T-helper 2 cell treated with Interferon-gamma antibody and Interleukin-4, amounts not matched to agents 100 ng/mL and 5 ng/mL, for 36 hours (primary cell): ENCODE results near the gene FBLN2. TPM values are rescaled to one million over a fixed set of nuclear protein-coding genes. Genes with fewer than 3 reads are reported as not detected.
"Not testable (repeated sequence)": the region's sequence is repeated elsewhere in the genome, so short reads cannot be mapped to it uniquely, and the experiment has no call there.

ENCODE experiments used
- intact Hi-C: fragments of 100-400 bp; cut with micrococcal nuclease; formaldehyde crosslinking; loops from one replicate; pipeline ENCODE4 v1.15.1; 2023
- total RNA-seq: library from RNA; stranded (reverse); gene quantifications from 2 replicates; pipeline ENCODE4 v1.2.3, GENCODE V29; 2022

FBLN2 gene
- total RNA-seq, 1 donor from 2014 or later: not detected

GRCh38 chr3:13513913-13514517 lies 34.9 kb upstream of the FBLN2 start:
- intact Hi-C loops: no loop called here

DNA sequence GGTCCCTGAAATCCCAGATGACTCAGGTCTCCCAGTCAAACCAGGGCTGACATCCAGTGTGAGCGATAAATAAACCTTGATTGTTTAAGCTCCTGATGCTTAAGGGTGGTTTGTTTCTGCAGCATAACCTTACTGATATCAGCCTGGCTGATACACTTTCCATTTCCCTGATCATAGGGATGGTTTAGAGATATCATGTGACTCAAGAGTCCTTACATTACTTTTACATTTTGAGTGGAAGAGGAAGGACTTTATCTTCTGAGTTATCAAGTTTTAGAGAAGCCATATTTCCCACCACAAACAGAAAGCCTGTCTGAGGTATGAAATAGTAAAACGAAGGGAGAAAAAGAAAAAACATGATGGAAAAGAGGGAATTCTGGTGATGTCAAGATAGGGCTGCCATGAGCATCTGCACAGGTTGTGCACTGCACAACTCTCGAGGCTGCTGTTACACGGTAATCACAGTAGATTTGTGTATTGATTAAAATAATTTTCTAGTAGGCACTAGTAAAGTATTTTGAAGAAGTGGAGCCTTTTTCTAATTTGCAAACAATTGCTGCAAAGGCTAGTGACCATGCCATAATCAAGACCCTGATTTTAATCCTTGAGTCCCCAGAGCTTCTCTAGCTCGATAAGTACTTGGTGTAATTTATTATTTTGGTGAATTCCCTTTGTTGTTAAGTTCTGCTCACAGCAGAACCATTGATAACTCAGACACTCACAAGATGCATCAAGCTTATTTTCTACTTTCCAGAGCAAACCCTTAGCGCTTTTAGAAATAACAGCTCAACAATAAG lies 34.1 kb upstream of the FBLN2 start:
- intact Hi-C loops: no loop called here

DNA sequence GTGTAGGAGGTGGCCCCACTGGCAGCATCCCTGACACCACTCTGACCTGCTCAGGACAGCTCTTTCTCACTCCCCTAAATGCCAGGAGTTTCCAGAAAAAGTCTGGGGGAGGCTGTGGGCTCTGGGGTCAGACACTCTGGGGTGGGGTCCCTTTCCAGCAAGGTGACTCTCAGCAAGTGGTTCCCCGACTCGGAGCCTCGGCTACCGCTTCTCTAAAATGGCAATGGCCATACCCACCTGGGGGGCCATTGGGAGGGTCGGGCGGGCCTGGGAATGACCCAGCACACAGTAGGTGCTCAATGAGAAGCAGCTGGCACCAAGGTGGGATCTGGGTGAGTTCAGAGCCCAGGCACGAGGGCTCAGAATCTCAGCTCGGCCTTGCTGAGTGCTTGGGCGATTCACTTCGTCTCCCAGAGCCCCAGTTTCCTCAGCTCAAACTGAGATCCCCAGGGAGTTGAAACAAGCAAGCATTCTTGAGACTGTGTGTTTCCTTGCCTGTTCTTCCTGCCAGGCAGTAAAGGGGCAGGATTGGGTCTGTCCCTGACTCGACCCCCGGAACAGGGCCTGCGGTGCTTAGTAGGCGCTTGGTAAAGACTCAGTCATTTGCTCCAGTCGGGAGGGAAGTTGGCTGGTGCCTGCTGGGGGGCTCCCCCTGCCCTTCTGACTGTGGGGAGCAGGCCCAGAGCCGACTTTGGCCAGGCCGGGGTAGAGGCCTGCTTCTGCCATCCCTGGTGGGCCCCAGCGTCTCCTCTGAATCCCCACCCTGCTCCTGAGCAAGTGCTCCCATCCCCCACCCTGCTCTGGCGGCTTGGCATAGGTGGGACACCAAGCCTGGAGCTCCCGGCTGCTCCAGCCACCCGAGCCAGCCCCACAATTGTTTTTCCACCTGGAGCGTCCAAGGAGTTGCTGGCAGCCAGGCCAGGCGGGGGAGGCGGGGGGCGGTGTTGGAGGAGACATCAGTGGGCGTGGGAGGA lies 32.9 kb upstream of the FBLN2 start:
- intact Hi-C loops: no loop called here

- intact Hi-C loops: no loop called here
Observed at GRCh38 chr3:13516760-13517135, 32.2 kb upstream of the FBLN2 start.

DNA sequence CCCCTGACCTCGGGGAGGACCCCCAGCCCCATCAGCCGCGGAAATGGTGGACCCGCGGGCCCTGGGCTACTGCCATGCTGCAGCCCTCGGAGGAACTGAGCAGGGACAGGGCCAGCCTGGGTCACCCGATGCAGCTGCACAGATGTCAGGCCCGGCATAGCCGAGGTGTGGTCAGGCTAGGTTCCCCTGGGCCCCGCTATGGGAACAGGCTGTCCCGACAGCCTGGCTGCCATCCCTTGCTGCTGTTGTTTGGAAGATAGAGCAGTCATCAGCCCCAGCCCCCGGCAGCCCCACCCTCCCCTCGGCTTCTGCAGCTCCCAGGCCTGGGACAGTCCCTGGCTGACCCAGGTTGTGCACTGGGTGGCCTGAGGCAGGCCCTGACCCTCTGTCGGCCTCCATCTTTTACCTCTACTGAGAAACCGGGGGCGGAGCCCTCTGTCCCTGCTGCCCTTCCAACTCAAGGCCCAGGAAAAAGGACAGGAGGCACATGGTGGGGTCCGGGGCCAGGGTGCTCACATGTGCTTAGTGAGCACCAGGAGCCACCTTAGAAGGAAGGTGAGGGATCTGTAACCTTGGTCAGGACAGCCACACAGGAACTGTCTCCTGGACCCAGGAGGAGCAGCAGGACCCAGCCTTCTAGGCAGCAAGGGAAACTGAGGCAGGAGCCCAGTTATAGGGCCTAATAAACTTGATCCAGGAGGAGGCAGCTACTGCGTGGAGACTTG lies 31.5 kb upstream of the FBLN2 start:
- intact Hi-C loops: no loop called here

DNA sequence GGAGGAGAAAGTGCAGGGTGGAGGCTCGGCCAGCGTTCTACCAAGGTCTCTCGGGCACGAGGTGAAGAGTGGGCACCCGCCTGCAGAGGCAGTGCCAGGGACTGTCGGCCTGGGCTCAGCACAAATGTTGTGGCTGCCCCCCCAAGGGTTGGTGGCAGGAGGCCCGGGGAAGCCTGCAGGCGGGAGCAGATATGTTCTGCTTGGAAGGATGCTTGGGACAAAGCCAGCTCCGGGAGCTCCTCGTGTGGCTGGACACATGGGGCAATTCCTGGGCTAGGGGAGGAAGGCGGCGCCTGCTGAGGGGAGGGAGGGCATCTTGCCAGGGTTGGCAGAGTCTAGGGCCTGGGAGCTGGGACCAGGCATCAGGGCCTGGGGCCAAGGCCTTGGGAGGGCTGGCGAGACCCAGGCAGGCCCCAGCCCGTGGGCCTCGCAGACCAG lies 30.4 kb upstream of the FBLN2 start:
- intact Hi-C loops: no loop called here

GRCh38 chr3:13519006-13519791 lies 29.7 kb upstream of the FBLN2 start:
- intact Hi-C loops: no loop called here

DNA sequence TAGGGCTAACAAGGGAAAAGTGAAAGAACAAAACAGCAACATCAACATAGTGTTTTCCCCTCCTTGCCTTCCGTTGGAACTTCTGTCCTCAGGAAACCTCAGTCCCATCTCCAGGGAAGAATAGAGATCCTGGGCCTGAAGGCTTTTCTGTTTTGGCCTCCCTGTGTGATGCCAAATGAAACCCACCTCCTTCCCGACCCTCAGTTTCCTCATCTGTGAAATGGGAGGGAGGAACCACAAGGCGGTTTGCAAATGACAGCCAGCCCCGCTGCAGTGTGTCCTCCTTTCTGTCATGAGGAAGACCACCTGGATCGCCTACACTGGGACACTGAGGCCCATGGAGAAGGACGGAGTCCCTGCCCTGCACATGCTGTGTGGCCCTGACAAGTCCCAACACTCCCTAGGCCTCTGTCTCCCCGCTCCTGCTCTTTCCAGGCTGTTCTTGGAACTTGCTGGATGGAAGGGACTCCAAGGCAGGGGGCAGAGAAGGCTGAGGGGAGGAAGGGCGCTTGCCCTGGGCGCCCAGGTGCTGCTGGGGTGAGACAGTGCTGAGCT lies 28.5 kb upstream of the FBLN2 start:
- intact Hi-C loops: no loop called here

DNA sequence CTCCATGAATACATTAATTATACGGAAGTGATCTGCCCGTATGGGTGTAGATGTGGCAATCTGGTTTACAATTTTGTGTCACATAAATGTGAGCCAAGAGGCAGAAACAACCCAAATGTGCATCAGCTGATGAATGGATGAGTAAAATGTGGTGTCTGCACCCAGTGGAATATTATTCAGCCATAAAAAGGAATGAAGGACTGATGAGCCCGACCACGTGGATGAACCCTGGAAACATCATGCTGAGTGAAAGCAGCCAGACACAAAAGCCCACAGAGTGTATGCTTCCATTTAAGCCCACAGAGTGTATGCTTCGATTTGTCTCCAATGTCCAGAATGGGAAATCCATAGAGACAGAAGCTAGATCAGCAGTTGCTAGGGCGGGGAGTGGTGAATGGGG lies 27.6 kb upstream of the FBLN2 start:
- intact Hi-C loops: no loop called here

- intact Hi-C loops: not testable (repeated sequence)
Observed at GRCh38 chr3:13521749-13522148, 27.2 kb upstream of the FBLN2 start.

DNA sequence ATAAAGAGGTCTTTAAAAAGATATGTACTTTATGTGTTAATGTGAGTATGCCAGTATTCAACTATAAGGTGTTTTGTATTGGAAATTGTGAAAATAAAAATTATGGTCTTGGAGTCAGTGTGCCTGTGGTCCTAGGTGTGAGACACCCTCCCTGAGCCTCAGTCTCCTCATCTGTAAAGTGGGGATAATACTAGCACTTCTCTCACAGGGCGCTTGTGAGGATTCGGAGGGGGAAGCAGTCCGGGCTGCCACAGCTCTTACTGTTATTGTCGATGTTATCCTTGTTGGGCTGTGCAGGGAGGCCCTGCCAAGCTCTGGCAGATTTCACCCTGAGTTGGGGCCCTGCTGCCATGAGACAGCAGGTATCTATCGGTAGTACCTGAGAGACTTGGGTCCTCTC lies 26.7 kb upstream of the FBLN2 start:
- intact Hi-C loops: no loop called here

- intact Hi-C loops: no loop called here
Observed at GRCh38 chr3:13524979-13525669, 23.8 kb upstream of the FBLN2 start.

DNA sequence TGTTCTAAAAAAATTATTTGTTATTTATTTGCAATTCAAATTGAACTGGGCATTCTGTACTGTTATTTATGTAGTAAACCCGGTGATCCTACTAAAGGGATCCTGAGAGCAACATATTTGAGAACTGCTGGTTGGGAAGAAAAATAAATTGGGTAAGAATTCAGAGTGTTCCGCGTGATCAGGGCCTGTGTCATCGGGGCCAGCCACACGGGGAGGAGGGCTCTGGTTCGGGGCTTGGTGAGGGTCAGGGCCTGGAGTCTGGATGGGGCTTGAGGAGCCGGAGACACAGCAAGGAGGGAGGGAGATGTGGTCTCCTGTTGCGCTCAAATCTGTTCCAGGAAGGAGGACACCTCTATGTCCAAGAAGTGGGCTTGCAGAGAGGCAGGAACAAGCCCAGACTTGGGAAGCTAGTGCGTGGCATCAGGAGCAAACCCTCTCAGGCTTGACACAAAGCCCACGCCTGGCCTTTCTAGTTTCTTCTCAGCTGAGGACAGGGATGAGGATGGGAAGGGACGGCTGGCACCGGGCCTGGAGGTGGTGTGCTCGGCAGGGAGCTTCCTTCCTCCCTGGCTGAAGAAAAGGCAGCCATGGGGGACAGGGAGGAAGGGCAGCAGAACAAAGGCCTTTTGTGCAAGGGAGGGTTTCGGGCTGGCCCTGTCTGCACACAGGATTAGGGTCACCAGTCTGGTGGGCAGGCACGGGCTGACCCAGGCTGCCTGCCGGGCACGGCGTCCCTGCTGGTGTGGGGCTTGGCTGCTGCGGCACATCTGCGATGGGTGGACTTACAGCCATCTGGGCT lies 22.9 kb upstream of the FBLN2 start:
- intact Hi-C loops: no loop called here

DNA sequence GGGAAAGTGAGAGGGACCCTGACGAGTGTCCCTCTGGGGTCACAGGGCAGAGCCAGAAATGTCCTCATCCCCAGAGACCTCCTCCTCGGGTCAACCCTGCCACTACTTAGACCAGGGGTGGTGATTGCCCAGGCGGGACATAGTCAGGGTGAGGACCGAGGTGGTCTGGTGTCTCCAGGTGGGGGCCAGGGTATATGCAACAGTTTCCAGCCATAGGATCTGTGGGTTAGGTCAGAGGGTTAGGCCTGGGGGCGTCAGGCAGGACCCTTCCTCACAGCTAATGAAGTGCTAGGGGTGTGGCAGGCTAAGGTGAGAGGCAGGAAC lies 22.3 kb upstream of the FBLN2 start:
- intact Hi-C loops: no loop called here

GRCh38 chr3:13528217-13528867 lies 20.6 kb upstream of the FBLN2 start:
- intact Hi-C loops: no loop called here

GRCh38 chr3:13529196-13530112 lies 19.5 kb upstream of the FBLN2 start:
- intact Hi-C loops: no loop called here
